ENCODE measurements around the gene MPL.
A peak's percentile ranks its signal among the peaks of the same experiment; 100 is the strongest.

The MPL gene

DNA sequence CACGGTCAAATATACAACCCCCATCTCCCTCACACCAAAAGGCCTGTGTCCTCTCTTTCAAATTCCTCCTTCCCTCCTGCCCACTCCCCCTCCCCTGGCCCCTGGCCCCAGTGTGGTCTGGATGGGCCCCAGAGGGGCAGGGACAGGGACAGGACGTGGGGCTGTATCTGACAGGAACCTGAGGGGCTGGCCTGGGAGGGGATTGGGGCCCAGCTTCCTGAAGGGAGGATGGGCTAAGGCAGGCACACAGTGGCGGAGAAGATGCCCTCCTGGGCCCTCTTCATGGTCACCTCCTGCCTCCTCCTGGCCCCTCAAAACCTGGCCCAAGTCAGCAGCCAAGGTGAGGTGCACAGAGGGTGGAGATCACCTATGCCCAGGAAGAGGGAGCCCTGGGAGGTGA is at the start of gene MPL:
Gene MPL (plus strand): TSS at position 231 of the 400 bp plus-strand sequence. CDS start 31 bp downstream, at position 262.
- DNase-seq = no peak

DNA sequence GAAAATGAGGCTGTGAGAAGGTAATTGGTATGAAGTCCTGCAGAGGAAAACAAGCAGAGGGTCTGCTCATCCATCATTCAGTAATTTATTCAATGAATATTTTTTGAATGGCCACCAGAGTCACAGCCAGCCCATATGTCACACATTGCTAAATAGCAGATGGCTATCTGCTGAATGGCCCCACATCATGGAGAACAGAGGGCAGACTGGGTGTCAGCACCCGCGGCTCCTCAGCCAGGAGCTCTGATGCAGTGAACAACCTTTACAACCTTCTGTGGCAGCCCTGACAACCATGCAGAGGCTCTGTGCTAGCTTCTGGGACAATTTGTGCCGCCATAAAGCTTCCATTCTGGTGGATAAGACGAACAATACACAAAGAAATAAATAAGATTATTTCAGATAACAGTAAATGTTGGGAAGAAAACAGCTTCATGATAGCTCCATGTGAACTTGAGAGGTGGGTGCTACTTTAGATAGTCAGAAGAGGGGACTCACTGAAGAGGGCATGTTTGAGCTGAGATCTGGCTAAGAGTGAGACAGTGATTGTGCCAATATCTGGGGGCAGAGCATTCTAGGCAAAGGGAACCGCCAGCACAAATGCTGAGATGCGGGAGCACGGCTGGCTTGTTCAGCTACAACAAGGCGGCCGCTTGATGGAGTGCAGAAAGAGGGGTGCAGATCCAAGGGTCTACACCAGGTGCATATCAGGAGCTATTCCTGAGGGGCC is 49.4 kb upstream of the MPL start:
- DNase-seq = no peak

DNA sequence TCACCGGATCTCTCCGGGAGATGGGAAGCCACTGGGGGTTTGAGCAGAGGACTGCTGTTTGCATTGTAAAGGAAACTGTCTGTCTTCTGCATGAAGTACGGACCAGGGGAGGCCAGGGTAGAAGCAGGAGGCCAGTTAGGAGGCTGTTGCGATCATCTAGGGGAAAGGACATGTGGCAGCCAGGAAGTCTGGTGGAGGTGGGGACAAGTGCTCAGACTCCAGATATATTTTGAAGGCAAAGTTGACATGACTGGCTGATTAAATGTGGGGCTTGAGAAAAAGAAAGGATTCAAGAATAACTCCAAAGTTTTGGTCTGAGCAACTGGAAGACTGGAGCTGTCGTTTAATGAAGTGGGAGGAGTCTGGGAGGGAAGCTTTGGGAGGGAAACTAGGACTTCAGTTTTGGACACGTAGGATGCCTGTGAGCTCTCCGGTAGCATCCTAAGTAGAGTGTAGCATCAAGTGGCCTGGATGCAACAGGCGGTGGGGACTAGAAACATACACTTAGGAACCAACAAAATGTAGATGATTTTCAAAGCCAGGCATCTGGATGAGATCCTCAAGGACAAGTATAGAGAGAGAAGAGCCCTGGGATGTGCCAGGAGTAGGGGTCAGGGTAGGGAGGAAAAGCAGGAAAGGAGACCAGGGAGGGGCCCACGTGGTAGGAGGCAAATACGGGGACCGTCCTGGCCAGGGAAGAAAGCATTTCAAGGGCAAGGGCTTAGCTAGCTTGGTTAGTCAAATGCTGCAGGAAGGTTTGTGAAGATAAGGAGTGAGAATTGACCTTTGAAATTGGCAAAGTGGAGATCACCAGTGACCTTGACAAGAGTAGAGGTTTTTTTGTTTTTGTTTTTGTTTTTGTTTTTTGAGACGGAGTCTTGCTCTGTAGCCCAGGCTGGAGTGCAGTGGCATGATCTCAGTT is 48.6 kb upstream of the MPL start:
- no peak for DNase-seq

DNA sequence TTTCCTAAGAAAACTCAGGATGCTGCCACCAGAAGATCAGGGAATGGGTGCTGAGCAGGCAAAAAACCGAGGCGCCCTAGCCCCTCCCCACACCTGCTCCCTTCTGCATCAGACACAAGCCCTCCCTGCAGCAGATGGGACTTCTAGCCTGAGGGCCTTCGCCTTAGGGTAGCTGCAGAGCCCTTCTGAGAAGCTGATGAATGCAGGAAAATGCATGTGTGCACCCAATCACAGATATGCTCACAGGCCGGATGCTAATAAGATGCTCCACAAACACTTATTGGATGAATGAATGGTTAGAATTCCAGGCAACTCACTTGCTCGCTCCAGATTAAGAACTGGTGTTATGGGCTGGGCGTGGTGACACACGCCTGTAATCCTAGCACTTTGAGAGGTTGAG is 45.4 kb upstream of the MPL start:
- DNase-seq = no peak

DNA sequence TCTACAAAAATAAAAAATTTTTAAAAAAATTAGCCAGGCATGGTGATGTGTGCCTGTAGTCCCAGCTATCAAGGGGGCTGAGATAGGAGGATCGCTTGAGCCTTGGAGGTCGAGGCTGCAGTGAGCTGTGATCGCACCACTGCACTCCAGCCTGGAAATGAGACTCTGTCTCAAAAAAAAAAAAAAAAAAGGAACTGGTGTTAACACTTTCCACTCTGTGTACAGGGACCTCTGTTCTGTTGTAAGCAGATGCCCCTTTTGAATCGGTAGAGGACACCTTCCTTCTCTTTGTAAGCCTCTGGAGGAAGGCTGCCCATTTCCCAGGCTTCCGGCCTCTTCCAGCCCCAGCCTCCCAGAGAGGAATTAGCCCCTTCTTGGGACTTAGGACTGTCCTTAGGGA is 44.9 kb upstream of the MPL start:
- no peak for DNase-seq

DNA sequence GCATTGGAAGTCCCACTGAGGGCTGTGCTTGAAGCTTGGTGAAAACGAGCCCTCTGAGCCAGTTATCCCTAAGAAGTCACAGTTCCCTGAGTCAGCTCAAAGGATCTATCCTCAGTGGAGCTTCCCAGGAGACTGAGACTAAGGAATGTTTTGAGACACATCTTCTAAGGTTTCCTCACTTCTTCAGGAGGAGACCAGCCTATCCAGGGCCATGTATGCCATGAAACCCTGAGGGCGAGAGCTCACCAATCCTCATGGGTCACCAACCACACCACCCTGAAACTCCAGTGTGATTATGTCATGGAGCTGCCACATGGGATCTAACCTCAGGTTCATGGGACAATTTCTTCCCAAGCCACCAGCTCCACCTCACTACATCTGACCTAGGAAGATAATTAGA is 44.4 kb upstream of the MPL start:
- no peak for DNase-seq

DNA sequence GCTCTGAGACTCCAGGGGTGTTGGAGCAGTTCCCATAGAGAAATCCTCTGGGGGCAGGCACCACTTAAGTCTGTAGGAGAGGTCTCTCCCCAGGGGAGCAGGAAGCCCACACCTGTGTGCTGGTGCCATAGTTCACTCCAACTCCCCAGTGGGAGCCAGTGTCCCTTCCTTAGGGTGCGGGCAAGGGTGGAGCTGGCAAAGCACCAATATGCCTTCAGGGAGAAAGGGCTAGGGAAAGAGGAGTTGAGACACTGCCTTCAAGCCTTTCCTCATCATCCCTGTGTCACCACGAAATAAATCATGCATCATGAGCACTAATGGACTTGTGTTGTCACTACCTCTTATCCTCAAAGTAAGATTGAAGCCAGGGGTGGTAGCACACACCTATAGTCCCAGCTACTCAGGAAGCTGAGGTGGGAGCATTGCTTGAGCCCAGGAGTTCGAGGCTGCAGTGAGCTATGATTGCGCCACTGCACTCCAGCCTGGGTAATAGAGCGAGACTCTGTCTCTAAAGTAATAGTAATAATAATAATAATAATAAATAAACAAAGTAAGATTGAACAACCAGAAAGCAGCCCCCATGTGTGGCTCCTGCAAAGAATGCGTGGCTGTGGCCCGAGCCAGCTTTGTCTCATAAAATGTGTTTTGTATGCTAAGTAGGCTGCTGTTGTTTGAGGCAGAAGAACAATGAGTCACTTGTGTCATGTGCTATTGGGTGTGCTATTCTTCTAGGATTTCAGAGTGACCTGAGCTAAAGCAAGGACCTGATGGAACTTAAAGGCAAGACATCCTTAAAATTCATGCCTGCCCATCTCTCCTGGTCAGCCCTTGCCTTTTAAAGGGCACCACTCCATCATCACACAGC is 43.5 kb upstream of the MPL start:
- DNase-seq = peak; percentile 38

DNA sequence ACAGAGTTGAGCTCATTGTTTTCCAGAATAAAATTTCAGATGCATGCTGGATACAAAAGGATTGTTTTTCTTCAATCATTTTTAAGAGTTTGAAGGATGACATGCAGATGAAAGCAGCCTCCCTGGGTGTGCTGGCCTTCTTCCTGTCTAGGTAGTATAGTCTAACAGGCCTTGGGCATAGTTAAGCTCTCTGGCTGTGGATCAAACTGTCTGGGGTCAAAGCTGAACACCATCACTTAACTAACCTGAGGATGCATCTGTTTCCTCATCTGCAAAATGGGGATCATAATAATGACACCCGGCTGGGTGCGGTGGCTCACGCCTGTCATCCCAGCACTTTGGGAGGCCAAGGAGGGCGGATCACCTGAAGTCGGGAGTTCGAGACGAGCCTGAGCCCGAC is 42.9 kb upstream of the MPL start:
- DNase-seq = no peak

DNA sequence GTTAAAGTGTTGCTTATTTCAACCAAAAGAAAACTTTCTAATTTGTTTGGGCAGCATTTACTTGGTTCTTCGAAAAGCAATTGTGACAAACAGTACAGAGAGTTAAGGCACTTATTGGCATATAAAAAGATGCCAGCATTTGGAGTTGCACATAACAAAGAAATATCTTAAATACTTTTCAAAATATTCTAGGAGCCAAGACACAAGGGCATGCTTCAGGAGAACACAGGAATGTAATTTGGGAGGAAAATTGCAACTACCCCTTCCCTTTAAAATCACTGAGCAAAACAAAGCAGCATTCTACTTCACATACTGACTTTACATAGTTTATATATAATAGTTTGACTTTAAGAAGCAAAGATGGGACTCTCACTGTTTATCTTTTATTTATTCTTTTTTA is 41.4 kb upstream of the MPL start:
- DNase-seq = no peak

DNA sequence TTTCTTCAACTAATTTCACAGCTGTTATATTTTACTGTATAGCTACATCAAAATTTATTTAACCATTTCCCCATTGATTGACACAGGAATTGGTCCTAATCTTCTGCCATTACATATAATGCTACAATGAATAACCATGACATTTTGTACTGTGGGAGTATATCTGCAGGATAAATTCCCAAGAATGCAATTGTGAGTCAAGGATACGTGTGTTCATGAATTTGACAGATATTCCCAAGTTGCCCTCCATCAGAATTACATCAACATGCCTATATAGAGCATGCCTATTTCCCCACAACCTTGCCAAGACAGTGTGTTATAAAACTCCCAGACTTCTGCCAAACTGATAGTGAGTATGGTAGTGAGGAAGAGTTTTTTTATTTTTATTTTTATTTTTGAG is 39.6 kb upstream of the MPL start:
- no peak for DNase-seq

DNA sequence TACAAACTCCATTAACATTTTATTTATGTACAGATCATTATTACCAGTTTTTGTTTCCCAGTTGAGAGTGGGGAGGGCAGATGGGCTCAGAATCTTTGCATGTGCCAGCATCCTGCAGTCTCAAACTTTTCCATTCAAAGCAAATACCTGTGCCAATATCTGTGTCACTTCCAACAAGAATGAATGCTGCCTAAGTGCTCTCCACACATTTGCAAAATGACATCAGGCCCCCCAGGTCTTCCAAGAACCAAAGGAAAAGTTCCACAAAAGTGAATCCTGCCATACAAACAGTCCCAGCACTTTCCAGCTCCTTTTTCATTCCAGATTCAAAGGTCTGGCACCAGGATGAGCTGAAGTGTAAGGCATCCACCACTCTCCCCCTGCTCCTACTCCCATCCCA is 38.5 kb upstream of the MPL start:
- no peak for DNase-seq

DNA sequence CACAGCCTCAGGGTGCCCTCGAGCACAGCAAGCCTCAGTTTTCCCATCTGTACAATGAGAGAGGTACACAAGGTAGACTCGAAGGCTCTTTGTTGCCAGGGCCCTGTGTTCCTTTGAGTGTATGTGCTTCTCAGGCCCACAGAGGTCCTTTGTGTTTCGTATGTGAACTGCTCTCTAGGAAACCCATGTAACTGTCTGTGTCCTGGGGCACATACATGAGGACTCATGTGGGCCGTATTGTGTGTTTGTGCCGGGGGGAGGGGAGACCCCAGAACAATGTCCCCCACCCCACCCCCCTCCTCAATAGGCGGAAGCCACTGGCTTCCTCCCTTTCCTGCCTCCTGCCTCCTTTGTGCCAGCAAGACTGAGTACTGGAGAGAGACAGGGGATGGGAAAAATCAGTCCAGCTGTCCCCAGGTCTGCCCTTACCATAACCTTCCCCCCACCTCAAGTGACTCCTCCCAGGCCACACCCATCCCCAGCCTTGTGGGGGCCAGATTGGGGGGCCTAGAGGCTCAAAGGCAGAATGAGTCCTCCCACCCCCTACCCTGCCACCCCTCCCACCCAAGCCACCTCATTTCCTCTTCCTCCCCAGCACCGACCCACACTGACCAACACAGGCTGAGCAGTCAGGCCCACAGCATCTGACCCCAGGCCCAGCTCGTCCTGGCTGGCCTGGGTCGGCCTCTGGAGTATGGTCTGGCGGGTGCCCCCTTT is 37.1 kb upstream of the MPL start, which contains the start of gene TIE1:
Gene TIE1 (plus strand): TSS at position 605 of the 717 bp plus-strand sequence. CDS start 90 bp downstream, at position 695.
- no peak for DNase-seq

DNA sequence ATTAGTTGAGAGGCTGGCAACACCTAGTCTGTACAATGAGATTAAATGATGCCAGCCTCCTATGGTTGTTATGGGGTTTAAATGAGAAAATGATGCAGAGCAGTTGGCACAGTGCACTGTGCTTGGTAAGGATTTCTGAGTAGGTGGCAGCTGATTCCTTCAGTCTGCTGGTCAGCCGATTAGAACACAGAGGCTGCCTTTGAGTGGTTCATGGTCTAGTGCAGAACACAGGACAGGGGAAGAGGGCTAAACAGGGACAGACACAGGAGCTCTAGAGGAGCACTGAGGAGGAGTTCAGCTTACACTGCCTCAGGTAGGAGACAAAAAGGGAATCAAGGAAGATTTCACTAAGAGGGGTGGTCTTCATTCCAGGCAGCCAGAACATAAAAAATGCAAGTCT is 35.4 kb upstream of the MPL start:
- no peak for DNase-seq

DNA sequence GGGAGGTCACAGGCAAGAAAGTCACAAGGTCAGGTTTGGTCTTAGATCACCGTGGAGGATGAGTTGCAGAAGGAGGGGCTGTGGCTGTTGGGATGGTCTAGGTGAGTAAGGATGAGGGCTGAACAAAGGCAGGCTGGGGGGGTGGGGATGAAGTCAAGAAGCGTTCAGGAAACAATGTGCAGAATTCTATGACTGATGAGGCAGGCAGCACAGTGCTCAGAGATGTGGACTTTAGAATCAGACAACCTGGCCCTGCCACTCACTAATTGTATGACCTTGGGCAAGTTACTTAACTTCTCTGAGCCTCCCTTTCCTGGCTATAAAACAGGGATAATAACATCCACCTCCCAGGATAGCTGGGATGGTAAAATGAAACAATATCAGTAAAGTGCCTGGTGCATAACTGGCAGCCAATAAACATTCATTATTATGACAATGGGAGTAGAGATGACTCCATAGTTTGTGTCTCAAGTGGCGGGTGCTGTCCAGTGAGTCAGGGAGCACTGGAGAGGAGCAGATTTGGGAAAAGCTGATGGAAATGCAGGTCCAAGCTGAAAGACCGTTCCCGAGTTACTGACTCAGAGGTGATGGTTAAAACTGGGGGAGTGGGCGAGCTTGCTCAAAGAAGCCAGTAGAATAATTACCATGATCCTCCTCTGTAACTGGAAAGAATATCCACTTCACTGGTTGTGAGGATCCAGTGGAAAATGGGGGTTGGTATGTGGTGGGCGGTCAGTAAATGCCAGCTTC is 34.7 kb upstream of the MPL start:
- DNase-seq = no peak

DNA sequence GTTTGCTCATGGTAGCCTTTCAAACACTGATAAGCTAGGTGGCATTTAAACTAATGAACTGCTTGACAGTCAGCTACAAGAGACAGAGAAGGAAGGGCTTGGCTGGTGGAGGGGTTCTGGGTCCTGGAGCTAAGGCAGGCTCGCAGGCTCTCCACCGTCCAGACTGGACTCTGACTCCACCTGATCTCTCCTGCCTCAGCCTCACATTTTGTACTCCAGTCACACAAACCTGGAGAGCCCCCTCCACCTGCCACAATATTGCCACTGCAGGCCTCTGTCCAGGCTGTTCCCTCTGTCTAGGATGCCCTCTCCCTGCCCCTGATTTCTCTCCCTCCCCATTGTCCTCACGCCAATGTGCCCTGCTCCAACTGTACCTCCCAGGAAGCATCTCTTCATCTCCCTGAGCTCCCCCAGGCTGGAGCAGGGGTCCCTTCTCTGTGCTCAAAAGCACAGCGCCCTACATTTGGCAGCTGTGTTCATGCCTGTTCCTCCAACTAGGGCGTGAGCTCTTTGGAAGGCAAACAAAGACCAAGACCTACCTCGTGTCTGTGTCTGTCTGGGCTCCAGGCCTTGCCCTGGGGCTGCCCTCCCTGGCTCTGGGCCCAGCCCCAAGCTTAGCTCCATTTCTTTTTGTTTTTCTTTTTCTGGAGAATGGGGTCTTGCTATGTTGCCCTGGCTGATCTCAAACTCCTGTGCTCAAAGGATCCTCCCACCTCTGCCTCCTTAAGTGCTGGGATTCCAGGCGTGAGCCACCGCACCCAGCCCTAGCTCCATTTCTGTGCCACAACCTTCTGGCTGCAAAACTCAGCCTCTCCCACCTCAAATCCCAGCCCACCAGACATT is 33.9 kb upstream of the MPL start:
- no peak for DNase-seq

DNA sequence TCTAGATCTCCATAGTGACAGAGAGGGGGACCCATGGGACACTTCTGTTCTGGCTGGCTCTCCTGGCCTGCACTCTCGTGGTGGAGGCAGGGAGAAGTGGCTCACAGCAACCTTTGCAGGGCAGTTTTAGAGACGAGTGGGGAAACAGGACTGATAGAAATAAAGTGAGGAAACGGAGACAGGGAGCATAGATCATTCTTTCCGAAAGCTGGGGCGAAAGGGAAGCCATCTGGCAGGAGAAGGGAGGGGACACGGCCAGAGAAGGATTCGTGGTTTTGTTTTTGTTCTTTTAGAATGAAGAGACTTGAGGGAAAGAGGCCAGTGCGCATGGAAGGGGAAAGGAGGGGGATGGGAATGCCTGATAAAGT is 33.3 kb upstream of the MPL start:
- no peak for DNase-seq

DNA sequence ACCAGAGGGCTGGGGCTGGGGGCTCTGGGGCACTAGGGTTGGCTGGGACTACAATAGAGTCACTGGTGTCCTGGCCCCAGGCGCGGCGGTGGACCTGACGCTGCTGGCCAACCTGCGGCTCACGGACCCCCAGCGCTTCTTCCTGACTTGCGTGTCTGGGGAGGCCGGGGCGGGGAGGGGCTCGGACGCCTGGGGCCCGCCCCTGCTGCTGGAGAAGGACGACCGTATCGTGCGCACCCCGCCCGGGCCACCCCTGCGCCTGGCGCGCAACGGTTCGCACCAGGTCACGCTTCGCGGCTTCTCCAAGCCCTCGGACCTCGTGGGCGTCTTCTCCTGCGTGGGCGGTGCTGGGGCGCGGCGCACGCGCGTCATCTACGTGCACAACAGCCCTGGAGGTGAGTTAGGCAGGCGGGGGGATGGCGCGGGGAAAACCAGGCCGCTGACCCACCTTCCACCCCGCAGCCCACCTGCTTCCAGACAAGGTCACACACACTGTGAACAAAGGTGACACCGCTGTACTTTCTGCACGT is 32.8 kb upstream of the MPL start:
- no peak for DNase-seq

DNA sequence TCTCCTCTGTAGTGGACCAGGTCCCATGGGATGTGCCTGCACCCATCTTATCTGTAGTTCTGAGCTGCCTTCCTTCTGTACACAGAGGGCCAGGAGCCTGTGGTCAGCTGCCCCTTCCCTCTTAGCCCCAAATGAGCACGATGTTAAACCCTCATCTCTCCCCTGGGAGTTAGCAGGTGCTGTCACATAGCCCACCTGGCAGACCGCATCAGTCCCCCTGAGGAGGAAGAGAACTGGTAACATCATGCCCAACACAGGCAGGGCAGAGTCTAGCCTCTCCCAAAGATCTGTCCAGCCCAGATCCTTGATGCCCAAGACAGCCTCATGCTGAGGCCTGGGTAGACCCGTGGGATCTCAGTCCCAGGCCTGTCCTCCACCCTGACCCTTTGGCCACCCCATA is 32.2 kb upstream of the MPL start:
- no peak for DNase-seq

DNA sequence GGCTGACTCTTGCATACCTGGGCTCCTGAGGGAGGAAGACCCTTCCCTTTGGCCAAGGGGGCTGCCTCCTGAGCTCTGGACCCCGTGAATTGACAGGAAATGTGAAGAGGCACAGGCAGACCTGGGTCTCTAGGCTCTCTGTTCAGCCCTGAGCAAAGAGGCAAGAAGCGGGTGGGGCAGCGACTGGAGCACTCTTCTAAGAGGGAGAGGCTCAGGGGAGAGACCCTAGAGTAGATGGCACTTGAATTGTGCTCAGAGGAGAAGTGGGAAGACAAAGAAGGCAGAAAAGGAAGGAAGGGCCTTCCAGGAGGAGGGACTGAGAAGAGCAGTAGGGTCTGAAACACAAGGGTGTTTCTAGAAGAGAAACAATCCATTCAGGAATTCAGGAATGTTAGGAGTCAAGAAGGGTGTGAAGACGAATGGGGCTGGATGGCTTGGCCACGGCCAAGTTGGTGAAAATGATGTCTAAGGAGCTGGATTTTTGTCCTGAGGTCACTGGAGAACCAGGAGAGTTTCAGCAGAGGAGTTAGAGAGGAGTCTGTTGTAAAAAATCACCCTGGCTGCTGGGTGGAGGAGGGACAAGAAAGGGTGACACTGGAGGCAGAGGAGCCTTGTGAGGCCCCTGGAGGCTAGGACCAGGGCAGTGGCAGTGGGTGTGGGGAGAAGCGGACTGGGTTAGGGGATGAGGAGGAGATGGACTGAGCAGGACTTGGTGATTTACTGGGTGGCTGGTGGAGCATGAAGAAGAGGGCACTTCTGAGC is 31.5 kb upstream of the MPL start:
- DNase-seq = no peak
